Occipital lobe (tissue), 2 donors: ENCODE data around the gene CSNK1D. TPM values are rescaled to one million over a fixed set of nuclear protein-coding genes. Genes with fewer than 3 reads are reported as not detected.

Source experiments
- DNase-seq: peaks from one replicate; lab custom pipeline; 2025; lab: John Stamatoyannopoulos, UW
- total RNA-seq: library from RNA; depleted of rRNA; stranded (reverse); fragments of >200 nt; gene quantifications from one replicate; pipeline ENCODE4 v1.2.3, GENCODE V29; 2014

CSNK1D gene
- total RNA-seq, 1 donor from 2014 or later, result 23.9 TPM

DNA sequence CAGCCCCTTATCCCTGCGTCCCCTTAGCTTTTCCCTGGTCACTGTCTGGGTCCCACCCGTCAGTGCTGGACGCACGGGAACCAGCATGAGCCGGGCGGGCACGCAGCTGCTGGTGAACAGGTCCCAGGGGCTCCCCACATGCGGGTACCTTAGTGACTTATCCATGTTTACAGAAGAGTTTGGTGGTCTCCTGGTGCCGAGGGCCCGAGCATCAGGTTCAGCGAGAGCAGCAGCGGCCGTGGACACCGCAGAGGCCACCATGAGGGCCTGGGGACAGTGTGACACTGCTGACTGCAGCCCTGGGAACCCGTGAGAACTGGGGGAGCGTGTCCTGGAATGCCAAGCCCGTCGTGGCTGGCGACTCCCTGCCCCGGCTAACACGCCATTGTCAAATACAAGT is 37.4 kb upstream of the CSNK1D start:
- DNase-seq, result no peak

DNA sequence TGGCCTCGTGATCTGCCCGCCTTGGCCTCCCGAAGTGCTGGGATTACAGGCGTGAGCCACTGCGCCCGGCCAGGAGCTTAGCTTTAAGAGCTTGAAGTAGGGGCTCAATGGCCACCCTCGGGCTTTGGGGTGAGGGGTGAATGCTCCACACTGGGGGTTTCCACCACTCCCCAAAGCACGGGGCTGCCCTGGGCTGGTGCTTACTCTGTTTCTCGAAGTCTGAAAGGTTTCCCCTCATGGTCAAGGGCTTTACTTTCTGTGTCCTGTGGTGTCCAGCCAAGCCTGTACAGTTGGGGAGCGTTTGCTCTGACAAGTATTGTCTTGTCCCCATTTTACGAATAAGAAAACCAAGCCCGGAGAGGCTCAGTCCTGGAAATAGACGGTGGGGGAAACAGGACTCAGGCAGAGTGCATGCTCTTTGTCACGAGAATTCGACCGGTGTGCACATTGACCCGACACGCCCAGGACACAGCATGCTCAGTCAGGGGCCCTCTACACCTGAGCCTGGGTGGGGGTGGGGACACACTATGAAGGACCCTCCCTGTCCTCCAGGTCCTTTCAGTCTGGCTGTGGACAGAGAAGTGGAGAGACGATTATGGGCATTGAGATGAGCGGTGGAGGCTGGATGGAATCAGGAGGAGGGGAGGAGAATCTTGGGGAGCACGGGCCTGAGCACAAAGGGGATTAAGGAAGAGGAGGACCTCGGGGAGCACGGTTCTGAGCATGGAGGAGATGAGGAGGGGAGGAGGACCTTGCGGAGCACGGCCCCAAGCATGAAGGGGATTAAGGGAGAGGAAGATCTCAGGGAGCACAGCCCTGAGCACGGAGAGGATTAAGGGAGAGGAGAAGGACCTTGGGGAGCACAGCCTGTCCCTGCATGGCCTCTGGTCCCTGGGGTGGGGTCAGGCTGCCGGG is 36.4 kb upstream of the CSNK1D start:
- DNase-seq, result no peak

DNA sequence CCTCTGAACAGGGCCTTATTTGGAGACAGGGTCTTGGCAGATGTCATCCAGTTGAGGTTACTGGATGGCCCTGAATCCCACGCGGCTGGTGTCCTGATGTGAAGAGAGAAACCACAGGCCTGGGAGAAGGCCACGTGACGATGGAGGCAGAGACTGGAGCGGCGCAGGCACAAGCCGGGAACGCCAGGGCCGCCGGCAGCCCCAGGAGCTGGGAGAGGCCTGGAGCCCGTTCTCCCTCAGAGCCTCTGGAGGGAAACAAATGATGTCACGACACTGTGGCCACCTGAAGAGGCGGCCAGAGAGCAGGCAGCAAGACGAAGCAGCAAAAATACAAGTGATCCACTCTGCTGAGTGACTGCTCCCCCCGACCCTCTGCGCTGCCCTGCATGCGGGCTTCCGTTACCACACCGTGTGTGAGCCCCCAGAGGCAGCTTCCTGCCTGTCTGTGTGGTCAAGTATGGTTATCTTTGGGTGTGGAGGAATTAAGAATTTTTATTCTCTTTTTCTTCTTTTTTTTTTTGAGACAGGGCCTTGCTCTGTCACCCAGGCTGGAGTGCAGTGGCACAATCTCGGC is 32.3 kb upstream of the CSNK1D start:
- no peak for DNase-seq

DNA sequence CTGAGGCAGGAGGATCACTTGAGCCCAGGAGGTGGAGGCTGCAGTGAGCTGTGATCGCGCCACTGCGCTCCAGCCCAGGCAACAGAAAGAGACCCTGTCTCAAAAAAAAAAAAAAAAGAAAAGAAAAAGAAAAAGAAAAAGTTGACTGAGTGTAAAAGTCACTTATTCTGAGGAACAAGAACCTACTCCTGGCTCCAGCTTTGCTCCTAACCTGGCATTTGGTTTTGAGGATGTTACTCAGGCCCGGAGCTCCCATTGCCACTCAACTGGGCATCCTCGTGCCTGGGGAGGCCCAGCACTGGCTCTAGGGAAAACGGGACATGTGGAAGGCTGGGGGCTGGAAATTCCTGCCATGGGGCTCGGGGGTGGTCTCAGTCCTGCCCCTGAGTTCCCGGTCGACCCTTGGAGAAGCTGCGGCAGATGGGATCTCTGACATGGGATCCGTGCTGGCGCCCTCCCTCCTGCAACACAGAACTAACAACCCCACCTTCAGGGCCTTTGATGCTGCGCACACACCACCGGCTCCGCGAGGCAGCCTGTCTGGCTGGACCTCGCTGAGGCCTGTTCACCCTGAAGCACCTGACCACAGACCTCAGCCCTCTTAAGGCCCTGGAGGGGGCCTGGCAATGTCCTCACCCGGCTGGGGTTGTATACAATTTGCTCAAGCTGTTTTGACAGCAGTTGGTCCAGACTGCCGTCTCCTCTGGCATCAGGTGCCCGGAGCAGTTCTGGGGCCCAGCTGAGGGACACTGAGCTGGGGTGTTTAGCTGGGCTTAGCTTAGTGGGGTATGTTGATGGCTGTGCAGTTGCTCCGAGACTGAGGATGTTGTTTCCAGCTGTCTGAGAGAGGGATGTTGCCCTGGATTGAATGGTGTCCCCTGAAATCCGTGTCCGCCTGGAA is 31.6 kb upstream of the CSNK1D start:
- DNase-seq, result no peak

DNA sequence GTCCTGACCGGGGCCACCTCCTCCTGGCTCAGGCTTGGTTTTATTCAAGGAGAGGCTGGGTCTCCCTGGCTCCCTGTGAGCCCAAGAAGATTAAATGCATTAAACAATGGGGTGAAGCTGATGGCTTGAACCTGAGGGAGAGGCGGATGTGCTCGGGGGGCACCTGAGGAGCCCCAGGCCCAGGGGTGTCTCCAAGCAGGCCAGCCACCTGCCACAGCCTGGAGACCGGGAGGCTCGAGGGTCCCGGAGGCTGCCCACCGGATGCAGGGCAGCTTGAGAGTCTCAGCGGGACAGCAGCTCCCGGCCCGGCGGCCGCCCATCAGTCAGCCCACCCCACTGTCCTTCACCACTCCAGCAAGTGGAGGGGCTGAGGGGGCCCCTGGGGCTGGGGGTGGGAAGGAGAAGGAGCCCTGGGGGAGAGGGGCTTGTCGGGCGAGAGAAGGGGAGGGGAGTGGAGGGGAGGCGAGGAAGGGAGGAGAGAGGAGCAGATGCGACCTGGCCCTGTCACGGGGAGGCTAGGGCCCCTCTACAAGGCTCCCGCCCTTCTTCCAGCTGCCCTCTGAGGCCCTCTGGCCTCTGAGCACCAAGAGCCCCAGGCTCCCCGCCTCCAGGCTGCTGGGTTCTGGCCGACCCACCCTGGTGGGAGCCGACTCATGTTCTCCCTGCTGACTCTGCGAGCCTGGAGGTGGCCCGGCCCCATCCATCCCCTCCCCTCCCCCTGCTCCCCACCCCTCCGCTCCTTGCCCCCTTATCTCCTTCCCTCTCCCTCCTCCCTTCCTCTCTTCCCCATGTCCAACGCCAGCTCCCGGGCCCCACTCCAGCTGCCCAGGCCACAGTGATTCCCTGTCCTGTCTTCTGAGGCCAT is 30.7 kb upstream of the CSNK1D start:
- no peak for DNase-seq

DNA sequence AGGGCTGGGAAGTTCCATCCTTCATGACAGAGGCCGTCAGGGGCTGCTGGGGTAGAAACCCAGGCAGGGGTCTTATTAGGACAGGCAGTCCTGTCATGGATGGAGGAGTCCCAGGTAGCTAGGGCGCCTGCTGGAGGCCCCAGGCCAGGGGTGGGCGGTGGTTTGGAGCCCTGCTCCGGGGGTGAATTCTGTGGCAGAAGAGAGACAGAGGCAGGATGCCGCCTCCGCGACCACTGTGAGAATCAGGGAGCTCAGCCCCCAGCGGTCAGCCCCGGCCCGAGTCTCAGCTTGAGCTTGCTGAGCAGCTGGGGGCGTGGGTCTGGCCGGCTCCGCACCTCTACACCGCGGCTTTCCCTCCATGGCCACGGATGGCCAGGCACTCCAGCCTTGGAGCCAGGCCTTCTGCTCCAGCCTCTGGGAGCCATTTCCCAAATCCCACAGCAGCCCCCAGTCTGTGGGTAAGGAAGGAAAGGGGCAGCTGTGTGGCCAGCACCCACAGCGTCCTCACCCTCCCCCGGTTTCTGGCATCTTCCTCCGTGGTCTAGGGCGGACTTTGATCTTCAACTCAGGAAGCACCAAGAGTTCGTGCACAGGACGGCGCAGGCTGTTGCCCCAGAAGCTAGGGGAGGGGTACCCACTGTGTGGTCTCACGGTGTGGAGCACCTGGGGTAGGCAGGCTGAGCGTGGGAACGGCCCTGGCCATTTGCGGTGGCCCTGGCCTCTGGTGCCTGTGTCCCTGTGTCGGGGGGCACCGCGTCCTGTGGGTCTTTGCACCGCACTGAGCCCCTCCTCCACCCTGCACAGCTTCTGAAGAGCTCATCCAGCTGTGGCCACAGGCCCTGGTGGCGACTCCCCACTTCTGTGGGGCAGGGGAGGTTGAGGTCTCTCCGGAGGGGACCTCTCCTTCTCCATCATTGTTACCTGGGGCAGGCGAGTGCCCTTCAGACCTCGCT is 29.8 kb upstream of the CSNK1D start:
- DNase-seq, result no peak

DNA sequence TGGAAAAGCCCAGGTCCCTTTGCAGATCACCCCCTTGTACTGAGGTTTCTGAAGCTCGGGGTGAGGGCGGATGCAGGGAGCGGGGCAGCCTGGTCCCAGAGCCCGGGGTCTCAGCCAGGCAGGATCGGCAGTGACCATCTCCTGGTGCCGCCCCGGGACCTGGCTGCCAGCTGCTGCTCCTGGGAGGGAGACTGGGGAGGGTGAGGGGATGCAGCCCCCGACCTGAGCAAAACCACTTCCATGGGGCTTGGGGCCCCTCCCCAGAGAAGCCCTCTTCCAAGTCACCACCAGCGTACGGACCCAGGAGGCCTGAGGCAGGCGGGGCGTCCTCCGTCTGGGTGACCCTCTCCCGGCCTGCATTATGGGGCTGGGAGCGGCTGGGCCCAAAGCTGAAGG is 29.1 kb upstream of the CSNK1D start:
- no peak for DNase-seq

DNA sequence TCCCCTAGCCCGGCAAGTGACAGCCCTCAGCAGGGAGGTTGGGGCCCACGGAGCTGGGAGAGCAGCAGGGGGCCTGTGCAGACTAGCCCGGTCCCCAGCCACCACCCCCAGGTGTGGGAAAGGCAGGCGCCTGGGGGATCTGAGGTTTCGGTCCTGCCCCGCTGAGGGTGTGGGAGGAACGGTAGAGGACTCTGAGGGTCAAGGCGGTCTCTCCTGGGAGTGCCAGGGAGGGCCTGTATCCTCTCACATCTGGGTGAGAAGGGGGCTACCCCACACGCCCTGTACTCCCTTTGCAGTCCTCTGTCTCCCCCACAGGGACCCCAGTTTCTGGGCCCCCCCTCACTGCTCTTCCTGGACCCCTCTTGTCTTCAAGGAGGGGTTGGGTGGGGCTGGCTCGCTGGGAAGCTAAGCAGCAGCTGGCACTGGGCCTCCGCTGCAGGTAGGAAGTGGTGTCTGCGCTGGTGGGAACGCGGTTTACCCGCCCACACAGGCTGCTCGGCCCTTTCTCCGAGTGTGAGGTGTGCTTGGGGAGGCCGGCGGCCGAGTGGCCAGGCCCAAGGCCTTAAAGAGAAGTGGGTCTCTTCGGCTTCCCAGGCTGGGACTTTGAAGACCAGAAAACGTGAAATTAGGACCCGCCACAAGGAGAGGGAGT is 28.5 kb upstream of the CSNK1D start:
- no peak for DNase-seq

DNA sequence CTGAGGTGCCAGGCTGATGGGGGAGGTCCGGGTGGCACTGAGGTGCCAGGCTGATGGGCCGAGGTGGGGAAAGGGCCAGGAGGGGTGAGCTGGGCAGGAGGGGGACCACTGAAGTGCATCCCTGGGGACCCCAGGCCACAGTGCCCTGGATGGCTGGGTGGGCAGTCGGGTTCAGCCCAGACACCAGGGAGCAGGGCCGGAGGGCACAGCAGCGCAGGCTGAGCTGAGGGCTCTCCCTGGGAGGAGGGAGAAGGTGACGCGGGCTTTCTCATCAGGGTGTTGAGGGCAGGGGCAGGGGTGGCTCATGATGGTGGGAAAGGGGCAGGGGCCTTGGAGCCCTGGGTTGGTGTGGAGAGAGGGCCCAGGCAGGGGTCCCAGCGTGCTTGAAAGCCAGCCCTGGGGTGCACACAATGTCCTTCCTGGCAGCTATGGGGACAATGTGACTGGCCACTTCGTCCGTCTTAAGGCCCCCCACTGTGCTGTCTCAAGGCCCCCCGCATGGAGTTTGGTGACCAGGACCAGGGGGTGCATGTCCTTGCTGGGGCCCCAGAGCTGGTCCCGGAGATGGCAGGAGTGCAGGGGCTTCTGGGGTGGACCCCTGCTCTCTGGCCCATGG is 27.9 kb upstream of the CSNK1D start:
- no peak for DNase-seq

DNA sequence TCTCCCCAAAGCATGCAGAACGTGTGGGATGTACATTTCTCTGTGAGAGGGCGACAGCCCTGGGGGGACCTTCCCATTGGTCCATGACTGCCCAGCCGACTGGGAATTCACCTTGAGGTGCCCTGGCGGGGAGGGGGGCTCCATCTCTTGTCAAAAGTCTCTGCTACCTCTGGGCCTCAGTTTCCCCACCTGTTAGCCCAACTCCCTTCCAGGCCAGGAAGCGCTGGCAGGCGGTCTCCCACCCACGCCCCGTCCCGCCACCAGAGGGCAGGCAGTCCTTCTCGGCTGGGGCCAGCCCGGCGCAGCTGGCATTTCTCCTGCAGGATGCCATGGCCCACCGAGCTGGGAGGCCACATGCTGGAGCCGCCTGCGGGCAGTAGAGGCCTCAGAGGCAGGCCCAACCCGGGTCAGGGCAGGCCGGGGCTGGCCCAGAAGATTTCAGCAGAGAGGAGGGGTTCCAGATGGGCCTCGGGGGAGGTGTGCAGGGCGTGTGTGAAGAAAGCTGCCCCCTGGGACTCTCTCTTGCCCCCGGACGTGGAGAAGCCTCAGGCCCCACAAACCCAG is 27.3 kb upstream of the CSNK1D start:
- no peak for DNase-seq

DNA sequence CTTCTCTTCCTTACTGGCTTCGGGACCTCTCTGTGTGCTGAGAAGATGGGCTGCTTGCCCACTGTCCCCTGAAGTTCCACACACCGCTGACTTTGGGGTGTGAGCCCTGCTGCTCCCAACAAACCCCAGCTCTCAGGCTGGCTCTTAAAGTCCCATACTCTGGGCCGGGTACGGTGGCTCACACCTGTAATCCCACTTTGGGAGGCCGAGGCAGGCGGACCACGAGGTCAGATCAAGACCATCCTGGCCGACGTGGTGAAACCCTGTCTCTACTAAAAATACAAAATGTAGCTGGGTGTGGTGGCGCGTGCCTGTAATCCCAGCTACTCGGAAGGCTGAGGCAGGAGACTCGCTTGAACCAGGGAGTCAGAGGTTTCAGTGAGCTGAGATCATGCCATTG is 26.7 kb upstream of the CSNK1D start:
- no peak for DNase-seq

DNA sequence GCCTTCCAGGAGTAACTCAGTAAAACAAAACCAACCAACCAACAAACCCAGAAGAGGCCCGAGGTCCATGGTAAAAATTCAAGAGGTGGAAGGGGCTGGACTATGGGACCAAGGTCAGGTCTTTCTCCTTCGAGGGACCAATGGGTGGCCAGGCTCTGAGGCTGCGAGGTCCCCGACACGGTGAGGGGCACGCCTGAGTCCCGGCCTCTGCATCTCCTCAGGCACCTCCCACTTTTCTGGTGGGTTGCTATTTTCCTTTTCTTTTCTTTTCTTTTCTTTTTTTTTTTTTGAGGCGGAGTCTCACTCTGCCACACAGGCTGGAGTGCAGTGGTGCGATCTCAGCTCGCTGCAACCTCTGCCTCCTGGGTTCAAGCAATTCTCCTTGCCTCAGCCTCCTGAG is 26.0 kb upstream of the CSNK1D start:
- no peak for DNase-seq

DNA sequence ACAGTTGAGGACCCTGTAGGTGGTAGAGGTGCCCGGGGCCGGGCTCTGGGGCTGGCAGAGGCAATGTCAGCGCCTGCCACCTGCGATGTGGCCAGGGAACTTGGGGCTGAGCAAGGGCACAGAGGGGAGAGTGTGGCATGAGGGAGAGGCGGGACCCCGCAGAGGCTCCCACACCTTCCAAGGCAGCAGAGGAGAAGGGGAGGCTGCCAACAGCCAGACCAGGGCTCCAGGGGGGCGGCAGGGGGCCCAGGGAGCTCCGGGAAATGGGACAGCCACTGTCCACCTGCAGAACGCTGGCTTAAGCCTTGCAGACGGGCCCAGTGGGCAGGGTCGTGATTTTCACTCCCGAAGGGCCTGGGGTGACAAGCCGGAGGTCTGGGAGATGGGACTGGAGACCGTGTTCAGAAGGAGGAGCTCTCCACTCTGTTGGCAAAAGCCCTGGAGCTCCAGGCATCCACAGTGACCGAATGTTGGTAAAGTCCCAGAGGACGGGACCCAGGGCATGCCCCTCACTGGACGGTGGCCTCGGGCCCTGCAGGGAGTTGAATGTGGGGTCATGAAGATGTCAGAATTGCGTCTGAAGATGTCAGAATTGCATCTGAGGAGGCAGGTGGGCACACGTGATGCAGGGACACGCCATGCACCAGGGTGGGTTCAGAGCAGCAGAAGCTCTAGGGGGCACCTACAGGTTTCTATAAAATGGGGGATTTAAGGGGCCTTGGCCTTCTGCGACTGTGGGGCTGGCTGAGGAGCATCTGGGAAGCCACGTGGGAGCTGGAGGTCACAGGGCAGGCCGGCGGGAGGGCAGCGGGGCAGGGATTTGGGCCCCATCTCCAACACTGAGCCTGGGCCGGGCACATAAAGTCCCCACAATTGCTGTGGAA is 25.3 kb upstream of the CSNK1D start:
- DNase-seq, result no peak

DNA sequence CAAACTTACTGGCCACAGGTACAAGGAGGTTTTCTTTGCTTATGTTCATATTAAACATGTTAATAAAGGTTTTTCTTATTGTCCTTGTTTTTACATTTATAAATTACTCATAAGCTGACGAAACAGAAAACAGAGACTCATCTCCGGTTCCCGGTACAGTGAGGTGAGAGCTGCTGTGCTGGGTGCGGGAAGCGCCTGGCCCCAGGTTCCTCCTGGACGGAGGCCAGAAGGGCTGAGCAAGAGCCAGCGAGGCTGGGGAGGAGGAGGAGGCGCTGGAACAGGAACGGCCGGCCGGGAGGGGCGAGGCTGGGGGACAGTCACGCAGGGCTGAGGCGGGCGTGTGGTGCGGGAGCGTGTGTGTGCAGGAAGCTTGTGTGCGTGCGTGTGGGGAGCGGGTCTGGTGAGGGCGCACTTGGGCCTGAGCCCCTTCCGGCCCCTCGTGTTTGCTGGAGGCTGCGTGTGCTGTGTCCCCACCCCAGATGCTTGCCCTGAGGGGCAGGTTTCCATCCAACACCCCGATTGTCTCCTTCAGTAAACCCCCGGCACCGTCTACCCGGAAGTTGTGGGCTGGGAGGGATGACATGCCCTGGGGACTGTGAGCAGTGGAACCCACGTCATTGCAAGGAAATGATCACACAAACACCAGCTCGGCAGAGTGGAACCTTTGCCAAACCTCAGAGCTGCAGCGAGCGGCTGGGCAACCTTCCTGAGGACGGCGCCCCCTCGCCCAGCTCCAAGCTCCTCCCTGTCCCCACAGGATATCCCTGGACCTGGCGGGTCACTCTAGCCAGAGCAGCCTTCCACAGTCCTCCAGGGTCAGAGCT is 24.4 kb upstream of the CSNK1D start:
- peak; percentile 76 for DNase-seq

DNA sequence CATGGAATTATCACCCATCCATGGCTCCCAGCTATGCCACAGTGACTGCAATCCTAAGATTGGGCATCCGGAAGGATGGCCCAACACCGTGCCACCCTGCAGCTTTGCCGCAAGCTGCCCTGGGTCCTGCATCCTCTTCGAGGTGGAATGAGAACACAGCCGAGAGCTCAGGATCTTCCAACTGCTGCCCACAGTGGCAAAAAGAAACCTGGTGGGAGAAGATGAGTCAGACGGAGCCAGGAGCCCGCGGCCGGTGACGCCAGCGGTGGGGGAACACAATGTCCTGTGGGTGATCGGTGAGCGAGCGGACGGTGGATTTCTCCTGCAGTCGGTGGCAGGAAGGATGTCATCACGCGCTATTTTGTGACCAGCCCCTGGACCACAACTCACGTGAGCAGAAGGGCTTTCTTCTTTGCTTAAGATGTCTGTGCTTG is 23.8 kb upstream of the CSNK1D start:
- DNase-seq, result peak; percentile 79

DNA sequence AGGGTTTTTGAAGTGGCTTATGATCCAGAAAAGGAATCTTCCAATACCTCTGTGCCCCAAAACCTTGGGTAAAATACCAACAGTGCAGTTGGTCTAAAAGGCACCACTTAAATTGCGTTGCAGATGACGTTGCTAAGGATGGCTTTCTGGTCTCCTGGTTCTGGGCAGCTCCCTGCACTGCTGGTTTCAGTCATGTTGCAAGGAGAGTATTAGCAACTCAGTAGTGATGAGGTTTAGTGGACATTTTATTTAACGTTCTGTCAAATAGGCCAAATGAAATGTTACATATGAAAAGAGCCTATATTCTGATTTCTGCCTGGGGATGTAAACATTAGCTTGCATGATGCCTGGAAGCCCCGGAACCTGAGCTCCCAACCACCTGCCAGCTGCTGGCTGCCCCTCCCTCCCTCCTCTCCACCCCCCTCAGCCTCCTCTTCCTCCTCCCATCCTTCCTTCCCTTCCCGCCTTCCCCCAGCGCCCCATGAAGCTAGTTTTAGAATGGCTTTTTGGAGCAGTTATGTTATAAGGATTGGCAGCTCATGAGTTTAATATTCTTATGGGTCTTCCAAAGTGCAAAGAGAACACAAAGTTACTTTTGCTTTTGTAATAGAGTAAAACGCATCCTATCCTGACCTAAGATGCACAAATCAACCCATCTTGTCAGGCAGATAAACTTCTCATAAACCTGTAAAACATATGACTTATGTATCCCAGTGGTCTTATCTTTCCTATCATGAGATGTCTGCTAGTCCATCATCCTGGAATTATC is 23.2 kb upstream of the CSNK1D start:
- DNase-seq, result no peak
